Keratinocyte (primary cell): Measurements from ENCODE around the gene CDKAL1. TPM values are rescaled to one million over a fixed set of nuclear protein-coding genes. Genes with fewer than 3 reads are reported as not detected.
"Not testable (repeated sequence)": the region's sequence is repeated elsewhere in the genome, so short reads cannot be mapped to it uniquely, and the experiment has no call there.

ENCODE experiments used
- DNase-seq: peaks from one replicate; pipeline ENCODE4 v3.0.0-alpha.2; 2011; ENCODE audit warnings: low read depth, missing footprints, low spot score
- FAIRE-seq: peaks from 2 replicates; lab custom pipeline; 2011; peaks lifted over from hg19 to GRCh38; lab: Jason Lieb, UNC
- H2AFZ ChIP-seq: 2 replicates; pipeline ENCODE4 v1.6.0; 2012; ENCODE audit warnings: low read length, control low read depth, inconsistent platforms; ENCODE audit not compliant: control insufficient read depth
- H3K27ac ChIP-seq: 2 replicates; pipeline ENCODE4 v1.5.1; 2011; ENCODE audit warnings: low read length; ENCODE audit not compliant: control insufficient read depth, insufficient read depth
- H3K27me3 ChIP-seq: 3 replicates; pipeline ENCODE4 v1.6.0; 2011; ENCODE audit warnings: low read length; ENCODE audit not compliant: control insufficient read depth, insufficient read depth; ENCODE audit errors: extremely low read depth
- H3K36me3 ChIP-seq, 2 experiments: 2 replicates in 1 of 2; 3 replicates in 1 of 2; pipeline ENCODE4 v1.5.1; 2011; ENCODE audit warnings: low read length in 2 of 2, mild to moderate bottlenecking in 1 of 2; ENCODE audit not compliant: control insufficient read depth in 2 of 2, insufficient read depth in 2 of 2; ENCODE audit errors: extremely low read depth in 1 of 2
- H3K4me1 ChIP-seq: 3 replicates; pipeline ENCODE4 v1.5.1; 2011; ENCODE audit warnings: low read length; ENCODE audit not compliant: control insufficient read depth, insufficient read depth; ENCODE audit errors: extremely low read depth
- H3K4me2 ChIP-seq: 3 replicates; pipeline ENCODE4 v1.6.0; 2011; ENCODE audit warnings: low read depth, low read length; ENCODE audit not compliant: control insufficient read depth, insufficient read depth; ENCODE audit errors: extremely low read depth
- H3K4me3 ChIP-seq, 3 experiments: fragments of 200-600 bp in 1 of 3; sonication (generic) in 1 of 3; 2 replicates in 2 of 3; 3 replicates in 1 of 3; pipeline ENCODE4 v1.5.1; 2011 to 2016; ENCODE audit warnings: low read length in 3 of 3, mild to moderate bottlenecking in 3 of 3, control low read depth in 2 of 3, inconsistent platforms in 1 of 3, low read depth in 1 of 3, mixed read lengths in 1 of 3, mixed run types in 1 of 3, moderate library complexity in 1 of 3; ENCODE audit not compliant: control insufficient read depth in 2 of 3, insufficient read depth in 2 of 3; ENCODE audit errors: extremely low read depth in 1 of 3
- H3K79me2 ChIP-seq: 2 replicates; pipeline ENCODE4 v1.6.0; 2012; ENCODE audit warnings: low read length; ENCODE audit not compliant: control insufficient read depth, insufficient read depth
- H3K9ac ChIP-seq: 3 replicates; pipeline ENCODE4 v1.6.0; 2011; ENCODE audit warnings: low read length; ENCODE audit not compliant: control insufficient read depth, insufficient read depth; ENCODE audit errors: extremely low read depth
- H3K9me1 ChIP-seq: 3 replicates; pipeline ENCODE4 v1.6.0; 2011; ENCODE audit warnings: low read length; ENCODE audit not compliant: control insufficient read depth, insufficient read depth; ENCODE audit errors: extremely low read depth
- H3K9me3 ChIP-seq: 2 replicates; pipeline ENCODE4 v1.5.1; 2012; ENCODE audit warnings: low read depth, low read length; ENCODE audit not compliant: control insufficient read depth
- H4K20me1 ChIP-seq: 3 replicates; pipeline ENCODE4 v1.6.0; 2011; ENCODE audit warnings: low read length; ENCODE audit not compliant: control insufficient read depth, insufficient read depth; ENCODE audit errors: extremely low read depth
- CTCF ChIP-seq, 3 experiments: IDR thresholded peaks in 1 of 3; conservative IDR thresholded peaks in 1 of 3; optimal IDR thresholded peaks in 1 of 3; 2 replicates in 2 of 3; 3 replicates in 1 of 3; pipeline versions ENCODE3 to v1.5.1; 2011; ENCODE audit warnings: low read length in 3 of 3, mild to moderate bottlenecking in 3 of 3, moderate library complexity in 2 of 3, control low read depth in 1 of 3, inconsistent platforms in 1 of 3; ENCODE audit not compliant: insufficient read depth in 2 of 3; ENCODE audit errors: extremely low read depth in 1 of 3
- EZH2 ChIP-seq: IDR thresholded peaks from one replicate; pipeline ENCODE4 v1.6.1; 2012; ENCODE audit warnings: inconsistent platforms, mild to moderate bottlenecking, low read length, moderate library complexity
- dilution Hi-C: fragments of 300-500 bp; cut with MboI; formaldehyde crosslinking; loops from one replicate; pipeline ENCODE4 v1.7.0; 2020; ENCODE audit warnings: low sequenced_read_pairs; ENCODE audit not compliant: extremely low pct_ligation_motif_present
- polyA plus RNA-seq, 5 experiments: library from polyadenylated mRNA; depleted of rRNA in 3 of 5; stranded (reverse) in 3 of 5; stranded (forward) in 1 of 5; unstranded in 1 of 5; fragments of >200 nt; gene quantifications; 1 replicate in 1 of 5; 2 replicates in 3 of 5; 3 replicates in 1 of 5; pipeline versions ENCODE4 v1.2.1 to v1.2.3, GENCODE V29; 2011 to 2012; ENCODE audit warnings: missing spikeins in 2 of 5, low read depth in 1 of 5, low replicate concordance in 1 of 5

The CDKAL1 gene
- polyA plus RNA-seq, 1 donor (not counting 4 experiments of a cell fraction or from before 2014, with no cell fraction given), result 5.6 TPM

DNA sequence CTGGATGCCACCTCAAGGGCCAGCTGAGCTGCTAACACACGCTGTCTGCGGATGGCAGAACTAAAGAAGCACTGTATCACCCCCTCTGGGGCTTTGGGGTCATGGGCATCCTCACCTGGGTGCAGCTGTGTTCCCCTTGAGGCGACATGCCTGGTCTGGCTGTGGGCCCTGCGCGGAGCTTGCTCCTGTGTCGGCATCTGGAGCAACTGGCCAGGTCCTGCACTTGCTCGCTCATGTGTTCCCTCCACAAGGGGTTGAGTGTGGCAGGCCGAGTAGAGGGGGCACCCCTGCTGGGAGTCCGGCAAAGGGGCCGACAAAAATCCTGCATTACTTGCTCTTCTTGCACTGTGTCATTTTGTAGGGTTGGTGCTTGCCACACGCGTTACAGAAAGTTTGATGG, 189.0 kb downstream of the CDKAL1 start:
- H4K20me1 ChIP-seq, result no peaks in the 10 kb centered on the region
- H3K79me2 ChIP-seq, result no peaks in the 10 kb centered on the region
- H3K9ac ChIP-seq, result no peak overlapping the region
- H3K9me1 ChIP-seq, result no peaks in the 10 kb centered on the region
- H3K4me2 ChIP-seq, result no peak overlapping the region
- no peaks in the 10 kb centered on the region for H3K9me3 ChIP-seq
- no peak for TF ChIP-seq CTCF (optimal IDR thresholded peaks at IDR 0.05 in 1 of 3, IDR thresholded peaks at IDR 0.05 in 1 of 3, conservative IDR thresholded peaks at IDR 0.05 in 1 of 3; ENCODE audit: extremely low read depth in 1 of 3, insufficient read depth in 2 of 3, low read length in 3 of 3)
- TF ChIP-seq EZH2, result no peak
- no peaks in the 10 kb centered on the region for H3K36me3 ChIP-seq
- DNase-seq, result no peak
- H3K4me3 ChIP-seq, result no peak overlapping the region
- no peak overlapping the region for H2AFZ ChIP-seq
- no peaks in the 10 kb centered on the region for H3K4me1 ChIP-seq
- FAIRE-seq, result no peak
- no peaks in the 10 kb centered on the region for H3K27me3 ChIP-seq
- no peak overlapping the region for H3K27ac ChIP-seq
- dilution Hi-C loops, result no loop called here

- H4K20me1 ChIP-seq, result no peaks in the 10 kb centered on the region
- H3K27ac ChIP-seq, result no peak overlapping the region
- H3K9ac ChIP-seq, result no peak overlapping the region
- H3K9me1 ChIP-seq, result no peaks in the 10 kb centered on the region
- H3K79me2 ChIP-seq, result no peaks in the 10 kb centered on the region
- H3K9me3 ChIP-seq, result no peaks in the 10 kb centered on the region
- no peak overlapping the region for H2AFZ ChIP-seq
- H3K27me3 ChIP-seq, result no peaks in the 10 kb centered on the region
- no peak overlapping the region for H3K4me2 ChIP-seq
- FAIRE-seq (no peak), DNase-seq (no peak)
- no peaks in the 10 kb centered on the region for H3K4me1 ChIP-seq
- no peak overlapping the region for H3K4me3 ChIP-seq
- dilution Hi-C loops, result no loop called here
- no peak for TF ChIP-seq CTCF (optimal IDR thresholded peaks at IDR 0.05 in 1 of 3, IDR thresholded peaks at IDR 0.05 in 1 of 3, conservative IDR thresholded peaks at IDR 0.05 in 1 of 3; ENCODE audit: extremely low read depth in 1 of 3, insufficient read depth in 2 of 3, low read length in 3 of 3)
- no peak for TF ChIP-seq EZH2
- H3K36me3 ChIP-seq, result no peaks in the 10 kb centered on the region
Measured at GRCh38 chr6:20724443-20725190, 190.4 kb downstream of the CDKAL1 start.

DNA sequence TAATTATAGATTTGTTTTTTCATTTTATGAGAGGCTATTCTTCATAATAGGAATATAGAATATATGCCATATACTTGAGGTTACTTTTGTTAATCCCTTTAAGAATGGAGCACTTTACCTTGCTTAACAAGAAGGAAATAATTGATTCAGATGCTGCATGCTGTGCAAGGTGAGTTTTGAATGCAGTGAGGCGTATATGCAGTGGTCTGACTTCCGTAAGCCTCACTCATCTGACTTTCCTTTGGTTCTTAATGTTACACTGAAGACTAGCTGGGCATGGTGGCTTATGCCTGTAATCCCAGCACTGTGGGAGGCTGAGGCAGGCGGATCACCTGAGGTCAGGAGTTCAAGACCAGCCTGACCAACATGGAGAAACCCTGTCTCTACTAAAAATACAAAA, 191.0 kb downstream of the CDKAL1 start:
- H3K9ac ChIP-seq, FAIRE-seq, H3K4me2 ChIP-seq, H3K36me3 ChIP-seq, H3K4me1 ChIP-seq, H3K4me3 ChIP-seq, H3K9me1 ChIP-seq, H3K79me2 ChIP-seq, H3K9me3 ChIP-seq, H4K20me1 ChIP-seq, H2AFZ ChIP-seq, DNase-seq, dilution Hi-C loops, H3K27ac ChIP-seq, H3K27me3 ChIP-seq: not testable (repeated sequence)
